HG03565 (cell line): ENCODE measurements around the gene OR4F17.
"Not testable (repeated sequence)": the region's sequence is repeated elsewhere in the genome, so short reads cannot be mapped to it uniquely, and the experiment has no call there.

ENCODE experiments used
- ATAC-seq: cut with Tn5 transposase; IDR thresholded peaks from one replicate; pipeline ENCODE4 v1.9.1; 2021; ENCODE audit warnings: mild to moderate bottlenecking, moderate library complexity; ENCODE audit not compliant: unreplicated experiment

Gene OR4F17, protein sequence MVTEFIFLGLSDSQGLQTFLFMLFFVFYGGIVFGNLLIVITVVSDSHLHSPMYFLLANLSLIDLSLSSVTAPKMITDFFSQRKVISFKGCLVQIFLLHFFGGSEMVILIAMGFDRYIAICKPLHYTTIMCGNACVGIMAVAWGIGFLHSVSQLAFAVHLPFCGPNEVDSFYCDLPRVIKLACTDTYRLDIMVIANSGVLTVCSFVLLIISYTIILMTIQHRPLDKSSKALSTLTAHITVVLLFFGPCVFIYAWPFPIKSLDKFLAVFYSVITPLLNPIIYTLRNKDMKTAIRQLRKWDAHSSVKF

DNA sequence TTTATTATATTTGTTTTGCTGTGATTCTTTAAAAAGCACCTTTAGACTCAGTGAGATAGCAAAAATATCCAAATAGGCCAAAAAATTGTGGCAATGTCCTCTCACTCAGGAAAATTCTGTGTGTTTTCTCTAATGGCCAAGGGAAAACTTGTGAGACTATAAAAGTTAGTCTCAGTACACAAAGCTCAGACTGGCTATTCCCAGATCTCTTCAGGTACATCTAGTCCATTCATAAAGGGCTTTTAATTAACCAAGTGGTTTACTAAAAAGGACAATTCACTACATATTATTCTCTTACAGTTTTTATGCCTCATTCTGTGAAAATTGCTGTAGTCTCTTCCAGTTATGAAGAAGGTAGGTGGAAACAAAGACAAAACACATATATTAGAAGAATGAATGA is at the start of gene OR4F17:
Gene OR4F17, plus strand, starts transcription at position 301 of the 400 bp plus-strand sequence. CDS start 3,575 bp downstream, outside the sequence.
- ATAC-seq, result not testable (repeated sequence)

DNA sequence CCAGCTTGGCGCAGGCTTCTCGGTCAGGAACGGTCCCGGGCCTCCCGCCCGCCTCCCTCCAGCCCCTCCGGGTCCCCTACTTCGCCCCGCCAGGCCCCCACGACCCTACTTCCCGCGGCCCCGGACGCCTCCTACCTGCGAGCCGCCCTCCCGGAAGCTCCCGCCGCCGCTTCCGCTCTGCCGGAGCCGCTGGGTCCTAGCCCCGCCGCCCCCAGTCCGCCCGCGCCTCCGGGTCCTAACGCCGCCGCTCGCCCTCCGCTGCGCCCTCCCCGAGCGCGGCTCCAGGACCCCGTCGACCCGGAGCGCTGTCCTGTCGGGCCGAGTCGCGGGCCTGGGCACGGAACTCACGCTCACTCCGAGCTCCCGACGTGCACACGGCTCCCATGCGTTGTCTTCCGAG is 36.1 kb upstream of the OR4F17 start:
- not testable (repeated sequence) for ATAC-seq

DNA sequence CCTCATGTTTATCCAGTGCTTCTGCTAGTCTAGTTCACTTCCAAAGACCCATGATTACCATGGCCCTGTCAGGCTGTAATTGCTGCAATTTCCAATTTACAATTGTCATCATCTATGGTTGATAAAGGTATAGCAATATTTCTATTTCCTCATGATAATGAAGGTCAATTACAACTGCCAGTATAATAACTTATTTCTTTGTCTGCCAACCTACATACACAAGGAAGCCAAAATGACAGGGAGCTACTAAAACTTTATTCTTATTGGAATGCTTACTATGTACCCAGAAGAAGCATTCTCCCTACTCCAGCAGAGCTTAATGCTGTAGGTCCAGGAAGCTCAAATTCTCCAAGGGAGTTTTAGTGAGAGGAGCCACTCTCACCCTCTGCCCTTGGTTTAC is 24.0 kb upstream of the OR4F17 start:
- ATAC-seq, result not testable (repeated sequence)

DNA sequence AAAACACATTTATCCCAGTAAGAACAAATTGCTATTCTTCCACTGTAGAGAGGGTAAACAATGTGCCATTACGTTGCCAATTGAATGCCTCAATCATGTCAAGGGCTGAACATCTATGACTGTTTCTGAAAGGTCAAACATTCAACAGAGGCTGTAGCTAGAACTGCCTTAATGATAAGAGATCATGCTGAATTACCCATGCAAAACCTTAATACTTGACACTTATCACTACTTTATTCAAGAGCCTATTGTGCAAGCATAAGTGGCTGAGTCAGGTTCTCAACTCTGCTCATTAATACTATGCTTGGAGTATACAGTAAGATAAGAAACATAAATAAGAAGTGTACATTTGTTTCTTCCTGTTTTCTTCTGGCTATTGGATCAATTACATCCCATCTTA is 23.3 kb upstream of the OR4F17 start:
- ATAC-seq, result not testable (repeated sequence)

DNA sequence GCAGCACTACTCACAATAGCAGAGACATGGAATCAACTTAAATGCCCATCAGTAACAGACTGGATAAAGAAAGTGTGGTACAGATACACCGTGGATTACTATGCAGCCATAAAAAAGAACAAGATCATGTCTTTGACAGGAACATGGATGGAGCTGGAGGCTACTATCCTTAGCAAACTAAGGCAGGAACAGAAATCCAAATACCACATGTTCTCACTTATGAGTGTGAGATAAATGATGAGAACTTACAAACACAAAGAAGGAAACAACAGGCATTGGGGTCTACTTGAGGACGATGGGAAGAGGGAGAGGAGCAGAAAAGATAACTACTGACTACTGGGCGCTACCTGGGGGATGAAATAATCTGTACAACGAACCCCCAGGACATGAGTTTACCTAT is 16.2 kb upstream of the OR4F17 start:
- not testable (repeated sequence) for ATAC-seq

DNA sequence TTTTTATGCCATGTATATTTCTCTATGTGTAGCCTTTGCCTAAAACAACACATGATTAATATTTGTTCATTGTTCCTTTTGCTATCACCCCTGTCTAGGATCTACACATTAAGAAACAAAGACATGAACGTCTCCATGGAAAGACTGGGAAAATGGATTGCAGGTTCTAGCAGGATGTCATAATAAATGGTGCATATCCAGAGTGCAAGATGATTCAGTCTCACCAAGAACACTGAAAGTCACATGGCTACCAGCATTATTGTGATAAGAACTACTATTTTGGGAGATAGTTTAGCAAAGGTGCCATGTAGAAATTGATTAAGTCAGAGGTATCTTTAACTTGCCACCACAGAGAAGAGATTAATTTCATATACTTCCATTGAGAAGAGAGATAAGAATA is 12.1 kb upstream of the OR4F17 start:
- not testable (repeated sequence) for ATAC-seq

DNA sequence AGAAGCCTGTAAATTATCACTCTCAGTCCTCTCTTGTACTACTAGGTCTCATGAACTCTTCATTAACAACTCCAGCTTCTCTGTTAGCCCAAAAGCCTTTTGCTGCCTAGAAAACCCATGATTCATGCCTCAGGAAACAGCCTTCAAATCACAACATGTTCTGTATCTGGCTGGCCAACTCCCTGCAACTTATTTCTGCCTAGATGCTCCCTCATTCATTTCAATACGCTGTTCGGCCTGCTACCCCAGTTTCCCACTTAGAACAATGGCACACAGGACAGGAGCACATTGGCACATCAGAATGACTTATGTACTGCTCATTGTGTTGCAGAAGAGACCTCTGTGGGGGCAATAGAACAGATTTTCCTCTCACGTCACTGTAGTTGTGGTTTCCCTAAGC is 9.3 kb upstream of the OR4F17 start:
- not testable (repeated sequence) for ATAC-seq

DNA sequence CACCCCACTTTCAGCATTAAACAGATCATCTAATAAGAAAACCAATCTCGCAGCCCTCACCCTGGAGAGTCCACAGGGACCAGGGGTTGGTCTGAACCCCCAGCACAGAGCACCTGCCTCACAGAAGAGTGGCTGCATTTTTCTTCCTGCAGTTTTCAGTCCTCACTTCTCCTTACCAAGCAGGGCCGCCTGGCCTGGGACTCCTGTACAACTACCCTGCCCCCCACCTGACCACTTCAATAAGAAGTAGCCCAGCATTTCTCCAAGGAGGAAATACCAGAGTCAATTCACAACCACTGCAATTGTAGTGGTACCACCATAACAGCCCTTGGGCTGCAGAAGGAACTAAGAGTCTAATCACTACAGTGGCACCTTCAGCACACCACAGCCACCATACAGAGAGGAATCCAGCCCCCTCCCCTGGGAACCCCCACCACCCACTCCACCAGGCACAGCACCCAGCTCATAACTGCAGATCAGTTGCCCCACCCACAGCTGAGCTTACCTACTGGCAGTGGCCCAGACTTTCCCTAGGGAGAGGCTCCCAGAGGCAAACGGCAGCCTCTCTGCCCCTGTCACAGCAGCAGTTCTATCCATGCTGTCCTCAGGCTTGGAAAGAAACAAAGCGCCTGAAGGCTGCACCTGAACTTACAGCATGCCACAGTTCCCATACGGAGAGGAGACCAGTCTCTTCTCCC is 13.7 kb downstream of the OR4F17 start:
- not testable (repeated sequence) for ATAC-seq
